SK-N-SH treated with all-trans-retinoic acid at 6 μM for 48 hours (cell line): ENCODE data around the gene MIXL1.

Experiments
- PATZ1 ChIP-seq: fragments of 250-450 bp; sonication (Bioruptor Pico); IDR thresholded peaks from 2 replicates; pipeline ENCODE4 v1.8.0; 2020; ENCODE audit warnings: mild to moderate bottlenecking, moderate library complexity, borderline replicate concordance
- RARB ChIP-seq: fragments of 250-450 bp; sonication (Bioruptor Pico); IDR thresholded peaks from 2 replicates; pipeline ENCODE4 v1.8.0; 2021; ENCODE audit warnings: mild to moderate bottlenecking, moderate library complexity
- ZNF565 ChIP-seq: fragments of 450-650 bp; formaldehyde crosslinking; conservative IDR thresholded peaks from 2 replicates; pipeline ENCODE4 v1.5.0; 2020; ENCODE audit warnings: low read depth, mild to moderate bottlenecking, moderate library complexity

GRCh38 chr1:226215239-226215638, 8.2 kb upstream of the MIXL1 start:
- no peak for TF ChIP-seq RARB
- no peak for TF ChIP-seq ZNF565
- TF ChIP-seq PATZ1 (CRISPR knock-in tag): no peak
